ENCODE measurements around the gene ADPRS.

ADPRS gene

GRCh38 chr1:36087233-36088123 is 1.2 kb upstream of the ADPRS start:
- Histone ChIP-seq H3K27me3 (ENCODE audit: control insufficient read depth in 2 of 2, insufficient read depth in 2 of 2, low read length in 2 of 2) (peaks cover 5 to 9% of the 10 kb centered on the region in 2 donors), H3K4me3 (ENCODE audit: low read length in 2 of 2) (no peak overlapping the region), H3K4me1 (ENCODE audit: control insufficient read depth in 2 of 2, insufficient read depth in 2 of 2, low read length in 2 of 2) (peaks cover 13 to 15% of the 10 kb centered on the region in 2 donors), H3K9ac (ENCODE audit: low read depth in 1 of 2, low read length in 2 of 2) (no peak overlapping the region), H3K9me3 (ENCODE audit: control insufficient read depth in 2 of 2, low read length in 2 of 2) (no peaks in the 10 kb centered on the region), H3K27ac (ENCODE audit: low read depth in 2 of 2, low read length in 2 of 2) (no peak overlapping the region), H3K36me3 (ENCODE audit: control insufficient read depth in 2 of 2, insufficient read depth in 2 of 2, low read length in 2 of 2) (peaks cover 14 to 16% of the 10 kb centered on the region in 2 donors)

- Histone ChIP-seq H3K9me3 (ENCODE audit: control insufficient read depth in 2 of 2, low read length in 2 of 2) (no peaks in the 10 kb centered on the region), H3K9ac (ENCODE audit: low read depth in 1 of 2, low read length in 2 of 2) (peak overlapping the region; percentile 68 to 79), H3K36me3 (ENCODE audit: control insufficient read depth in 2 of 2, insufficient read depth in 2 of 2, low read length in 2 of 2) (peaks cover 22 to 24% of the 10 kb centered on the region in 2 donors), H3K4me3 (ENCODE audit: low read length in 2 of 2) (peak overlapping the region; percentile 77 to 95), H3K4me1 (ENCODE audit: control insufficient read depth in 2 of 2, insufficient read depth in 2 of 2, low read length in 2 of 2) (peaks cover 13 to 15% of the 10 kb centered on the region in 2 donors), H3K27ac (ENCODE audit: low read depth in 2 of 2, low read length in 2 of 2) (peak overlapping the region in 1 of 2 donors; percentile 90), H3K27me3 (ENCODE audit: control insufficient read depth in 2 of 2, insufficient read depth in 2 of 2, low read length in 2 of 2) (peaks cover 4 to 9% of the 10 kb centered on the region in 2 donors)
Measured at GRCh38 chr1:36088265-36088576, 471 bp upstream of the ADPRS start.

- Histone ChIP-seq H3K9me3 (ENCODE audit: control insufficient read depth in 2 of 2, low read length in 2 of 2) (no peaks in the 10 kb centered on the region), H3K4me3 (ENCODE audit: low read length in 2 of 2) (peak overlapping the region; percentile 77 to 95), H3K9ac (ENCODE audit: low read depth in 1 of 2, low read length in 2 of 2) (peak overlapping the region; percentile 68 to 79), H3K27ac (ENCODE audit: low read depth in 2 of 2, low read length in 2 of 2) (peak overlapping the region; percentile 84 to 90), H3K36me3 (ENCODE audit: control insufficient read depth in 2 of 2, insufficient read depth in 2 of 2, low read length in 2 of 2) (peaks cover 34 to 36% of the 10 kb centered on the region in 2 donors), H3K27me3 (ENCODE audit: control insufficient read depth in 2 of 2, insufficient read depth in 2 of 2, low read length in 2 of 2) (peaks cover 2 to 6% of the 10 kb centered on the region in 2 donors), H3K4me1 (ENCODE audit: control insufficient read depth in 2 of 2, insufficient read depth in 2 of 2, low read length in 2 of 2) (peaks cover 13 to 15% of the 10 kb centered on the region in 2 donors)
Measured at GRCh38 chr1:36089393-36090121, 865 bp downstream of the ADPRS start.

GRCh38 chr1:36091141-36091540 is 2.4 kb downstream of the ADPRS start:
- H3K9me3 ChIP-seq (ENCODE audit: control insufficient read depth in 2 of 2, low read length in 2 of 2), result no peaks in the 10 kb centered on the region
- no peak overlapping the region for H3K27ac ChIP-seq (ENCODE audit: low read depth in 2 of 2, low read length in 2 of 2)
- H3K4me1 ChIP-seq (ENCODE audit: control insufficient read depth in 2 of 2, insufficient read depth in 2 of 2, low read length in 2 of 2), result peaks cover 13 to 15% of the 10 kb centered on the region in 2 donors

GRCh38 chr1:36091698-36092097 is 3.0 kb downstream of the ADPRS start:
- Histone ChIP-seq H3K27me3 (ENCODE audit: control insufficient read depth in 2 of 2, insufficient read depth in 2 of 2, low read length in 2 of 2) (no peaks in the 10 kb centered on the region), H3K4me3 (ENCODE audit: low read length in 2 of 2) (no peak overlapping the region), H3K36me3 (ENCODE audit: control insufficient read depth in 2 of 2, insufficient read depth in 2 of 2, low read length in 2 of 2) (peaks cover 39 to 41% of the 10 kb centered on the region in 2 donors), H3K27ac (ENCODE audit: low read depth in 2 of 2, low read length in 2 of 2) (no peak overlapping the region), H3K4me1 (ENCODE audit: control insufficient read depth in 2 of 2, insufficient read depth in 2 of 2, low read length in 2 of 2) (peaks cover 13 to 15% of the 10 kb centered on the region in 2 donors), H3K9ac (ENCODE audit: low read depth in 1 of 2, low read length in 2 of 2) (no peak overlapping the region), H3K9me3 (ENCODE audit: control insufficient read depth in 2 of 2, low read length in 2 of 2) (no peaks in the 10 kb centered on the region)

More at GRCh38 chr1:36091141-36091540, 2.4 kb downstream of the ADPRS start:
- no peaks in the 10 kb centered on the region for H3K27me3 ChIP-seq (ENCODE audit: control insufficient read depth in 2 of 2, insufficient read depth in 2 of 2, low read length in 2 of 2)
- no peak overlapping the region for H3K4me3 ChIP-seq (ENCODE audit: low read length in 2 of 2)
- H3K36me3 ChIP-seq (ENCODE audit: control insufficient read depth in 2 of 2, insufficient read depth in 2 of 2, low read length in 2 of 2), result peaks cover 39 to 40% of the 10 kb centered on the region in 2 donors
- H3K9ac ChIP-seq (ENCODE audit: low read depth in 1 of 2, low read length in 2 of 2), result no peak overlapping the region

GRCh38 chr1:36092166-36092797 is 3.6 kb downstream of the ADPRS start:
- no peak overlapping the region for H3K9ac ChIP-seq (ENCODE audit: low read depth in 1 of 2, low read length in 2 of 2)
- H3K36me3 ChIP-seq (ENCODE audit: control insufficient read depth in 2 of 2, insufficient read depth in 2 of 2, low read length in 2 of 2), result peaks cover 39 to 41% of the 10 kb centered on the region in 2 donors
- H3K9me3 ChIP-seq (ENCODE audit: control insufficient read depth in 2 of 2, low read length in 2 of 2), result no peaks in the 10 kb centered on the region
- no peak overlapping the region for H3K27ac ChIP-seq (ENCODE audit: low read depth in 2 of 2, low read length in 2 of 2)
- no peak overlapping the region for H3K4me3 ChIP-seq (ENCODE audit: low read length in 2 of 2)
- H3K27me3 ChIP-seq (ENCODE audit: control insufficient read depth in 2 of 2, insufficient read depth in 2 of 2, low read length in 2 of 2), result no peaks in the 10 kb centered on the region
- peaks cover 13 to 15% of the 10 kb centered on the region in 2 donors for H3K4me1 ChIP-seq (ENCODE audit: control insufficient read depth in 2 of 2, insufficient read depth in 2 of 2, low read length in 2 of 2)

- Histone ChIP-seq H3K9me3 (ENCODE audit: control insufficient read depth in 2 of 2, low read length in 2 of 2) (no peaks in the 10 kb centered on the region), H3K4me1 (ENCODE audit: control insufficient read depth in 2 of 2, insufficient read depth in 2 of 2, low read length in 2 of 2) (peaks cover 13 to 15% of the 10 kb centered on the region in 2 donors), H3K4me3 (ENCODE audit: low read length in 2 of 2) (no peak overlapping the region), H3K27me3 (ENCODE audit: control insufficient read depth in 2 of 2, insufficient read depth in 2 of 2, low read length in 2 of 2) (no peaks in the 10 kb centered on the region), H3K9ac (ENCODE audit: low read depth in 1 of 2, low read length in 2 of 2) (no peak overlapping the region), H3K36me3 (ENCODE audit: control insufficient read depth in 2 of 2, insufficient read depth in 2 of 2, low read length in 2 of 2) (peaks cover 39 to 41% of the 10 kb centered on the region in 2 donors), H3K27ac (ENCODE audit: low read depth in 2 of 2, low read length in 2 of 2) (no peak overlapping the region)
Measured at GRCh38 chr1:36092798-36093185, 4.1 kb downstream of the ADPRS start.

- H3K36me3 ChIP-seq (ENCODE audit: control insufficient read depth in 2 of 2, insufficient read depth in 2 of 2, low read length in 2 of 2), result peaks cover 39 to 41% of the 10 kb centered on the region in 2 donors
- no peak overlapping the region for H3K4me3 ChIP-seq (ENCODE audit: low read length in 2 of 2)
- H3K27me3 ChIP-seq (ENCODE audit: control insufficient read depth in 2 of 2, insufficient read depth in 2 of 2, low read length in 2 of 2), result no peaks in the 10 kb centered on the region
- H3K4me1 ChIP-seq (ENCODE audit: control insufficient read depth in 2 of 2, insufficient read depth in 2 of 2, low read length in 2 of 2), result peaks cover 12% of the 10 kb centered on the region in 2 donors
- no peak overlapping the region for H3K27ac ChIP-seq (ENCODE audit: low read depth in 2 of 2, low read length in 2 of 2)
- H3K9me3 ChIP-seq (ENCODE audit: control insufficient read depth in 2 of 2, low read length in 2 of 2), result no peaks in the 10 kb centered on the region
- H3K9ac ChIP-seq (ENCODE audit: low read depth in 1 of 2, low read length in 2 of 2), result no peak overlapping the region
Measured at GRCh38 chr1:36093226-36093625, 4.5 kb downstream of the ADPRS start.

GRCh38 chr1:36093929-36094328 is 5.2 kb downstream of the ADPRS start:
- peaks cover 9% of the 10 kb centered on the region in 2 donors for H3K4me1 ChIP-seq (ENCODE audit: control insufficient read depth in 2 of 2, insufficient read depth in 2 of 2, low read length in 2 of 2)
- no peaks in the 10 kb centered on the region for H3K27me3 ChIP-seq (ENCODE audit: control insufficient read depth in 2 of 2, insufficient read depth in 2 of 2, low read length in 2 of 2)
- H3K27ac ChIP-seq (ENCODE audit: low read depth in 2 of 2, low read length in 2 of 2), result no peak overlapping the region
- H3K9ac ChIP-seq (ENCODE audit: low read depth in 1 of 2, low read length in 2 of 2), result no peak overlapping the region
- H3K4me3 ChIP-seq (ENCODE audit: low read length in 2 of 2), result no peak overlapping the region
- H3K9me3 ChIP-seq (ENCODE audit: control insufficient read depth in 2 of 2, low read length in 2 of 2), result no peaks in the 10 kb centered on the region
- H3K36me3 ChIP-seq (ENCODE audit: control insufficient read depth in 2 of 2, insufficient read depth in 2 of 2, low read length in 2 of 2), result peaks cover 39 to 41% of the 10 kb centered on the region in 2 donors
